C4-2B (cell line): ENCODE measurements around the gene KRTAP5-1.

ENCODE experiments used
- ZFX ChIP-seq: fragments of 450-650 bp; IDR thresholded peaks from 2 replicates; pipeline ENCODE4 v1.6.1; 2017
- TF ChIP-seq, protein P1 (sequence below): fragments of 450-650 bp; conservative IDR thresholded peaks from 2 replicates; pipeline ENCODE4 v1.5.1; 2017; ENCODE audit warnings: mild to moderate bottlenecking

DNA sequence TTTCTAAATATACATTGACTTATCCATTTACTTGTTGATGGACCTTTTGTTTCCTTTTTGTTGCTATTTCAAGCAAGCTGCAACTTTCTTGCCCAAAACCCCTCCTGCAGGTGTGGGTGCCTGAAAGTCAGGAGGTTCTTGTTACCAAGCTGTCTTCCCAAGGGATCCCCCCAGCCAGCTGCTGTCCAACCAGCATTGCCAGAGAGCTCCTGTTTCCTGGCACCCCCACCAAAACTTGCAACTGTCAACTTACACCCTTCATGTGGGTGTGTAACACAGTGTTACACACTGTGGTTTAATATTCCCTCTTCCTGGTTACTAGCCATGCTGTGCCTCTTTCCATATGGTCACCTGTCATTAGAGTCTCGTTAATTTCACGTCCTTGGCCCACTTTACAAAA is 1.6 kb upstream of the KRTAP5-1 start:
- TF ChIP-seq, protein P1, sequence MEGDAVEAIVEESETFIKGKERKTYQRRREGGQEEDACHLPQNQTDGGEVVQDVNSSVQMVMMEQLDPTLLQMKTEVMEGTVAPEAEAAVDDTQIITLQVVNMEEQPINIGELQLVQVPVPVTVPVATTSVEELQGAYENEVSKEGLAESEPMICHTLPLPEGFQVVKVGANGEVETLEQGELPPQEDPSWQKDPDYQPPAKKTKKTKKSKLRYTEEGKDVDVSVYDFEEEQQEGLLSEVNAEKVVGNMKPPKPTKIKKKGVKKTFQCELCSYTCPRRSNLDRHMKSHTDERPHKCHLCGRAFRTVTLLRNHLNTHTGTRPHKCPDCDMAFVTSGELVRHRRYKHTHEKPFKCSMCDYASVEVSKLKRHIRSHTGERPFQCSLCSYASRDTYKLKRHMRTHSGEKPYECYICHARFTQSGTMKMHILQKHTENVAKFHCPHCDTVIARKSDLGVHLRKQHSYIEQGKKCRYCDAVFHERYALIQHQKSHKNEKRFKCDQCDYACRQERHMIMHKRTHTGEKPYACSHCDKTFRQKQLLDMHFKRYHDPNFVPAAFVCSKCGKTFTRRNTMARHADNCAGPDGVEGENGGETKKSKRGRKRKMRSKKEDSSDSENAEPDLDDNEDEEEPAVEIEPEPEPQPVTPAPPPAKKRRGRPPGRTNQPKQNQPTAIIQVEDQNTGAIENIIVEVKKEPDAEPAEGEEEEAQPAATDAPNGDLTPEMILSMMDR = no peak
- TF ChIP-seq ZFX = no peak
